Activated CD4-positive, alpha-beta T cell treated with anti-CD3 and anti-CD28 coated beads for 36 hours (primary cell): Measurements from ENCODE around the gene MPV17L2. TPM values are rescaled to one million over a fixed set of nuclear protein-coding genes. Genes with fewer than 3 reads are reported as not detected.

Source experiments
- ATAC-seq: fragments of 200-7000 bp; cut with Tn5 transposase; one replicate; pipeline ENCODE4 v1.10.0; 2021; ENCODE audit warnings: mild to moderate bottlenecking, moderate library complexity
- CTCF ChIA-PET: fragments of 350-600 bp; sonication (Branson Sonifier 250); formaldehyde crosslinking; loops from one replicate; lab custom pipeline; 2021; ENCODE audit warnings: antibody characterized with exemption; lab: Charles Lee
- POLR2A ChIA-PET: fragments of 350-600 bp; sonication (Branson Sonifier 250); formaldehyde crosslinking; loops from one replicate; lab custom pipeline; 2021; ENCODE audit warnings: antibody characterized with exemption, inconsistent platforms; lab: Charles Lee
- DNase-seq: peaks from one replicate; pipeline ENCODE4 v3.0.0-alpha.2; 2020
- H3K27ac Mint-ChIP-seq: one replicate; pipeline ENCODE4 v1.8.0; 2021; ENCODE audit warnings: mixed read lengths
- H3K27me3 Mint-ChIP-seq: one replicate; pipeline ENCODE4 v1.8.0; 2021; ENCODE audit warnings: mixed read lengths
- H3K36me3 Mint-ChIP-seq: one replicate; pipeline ENCODE4 v1.8.0; 2021; ENCODE audit warnings: low read depth, mixed read lengths
- H3K4me1 Mint-ChIP-seq: one replicate; pipeline ENCODE4 v1.8.0; 2021; ENCODE audit warnings: mixed read lengths
- H3K4me3 Mint-ChIP-seq: one replicate; pipeline ENCODE4 v1.8.0; 2021; ENCODE audit warnings: mild to moderate bottlenecking, moderate library complexity, mixed read lengths
- H3K9me3 Mint-ChIP-seq: one replicate; pipeline ENCODE4 v1.8.0; 2021; ENCODE audit warnings: low read depth, mixed read lengths
- intact Hi-C, 2 experiments: fragments of 100-400 bp; cut with DNase I in 1 of 2; cut with micrococcal nuclease in 1 of 2; formaldehyde crosslinking; loops; one replicate each; pipeline versions ENCODE4 v1.14.2 to v1.15.1; 2022 to 2024; cut with DNase I, micrococcal nuclease
- total RNA-seq, 2 experiments: library from RNA; stranded (reverse); gene quantifications; one replicate each; pipeline ENCODE4 v1.2.3, GENCODE V29; 2021

Gene MPV17L2
- total RNA-seq, result 1 to 10 TPM; 5.7 to 6.2 TPM

- no peaks in the 10 kb centered on the region for H3K9me3 Mint-ChIP-seq
- ChIA-PET POLR2A (interaction anchor here (0.6 to 1.1 kb wide), 5 partner anchors 9 to 136 kb away, joined by 3 to 8 read pairs (median 3); partner anchors contain the start of genes JUND and LSM4), CTCF (interaction anchor here (0.6 to 2.5 kb wide), 25 partner anchors 8 to 858 kb away, joined by 3 to 13 read pairs (median 4); partner anchors contain the start of genes CCDC124, JUND, LSM4 and RAB3A)
- ATAC-seq, result peak; percentile 95
- DNase-seq, result peak; percentile 99
- intact Hi-C loops, result loop anchor here (1.0 to 2.0 kb wide), 17 partner anchors 11 to 726 kb away; partner anchors contain the start of genes LSM4 (in 2 of the 2), RAB3A (in 2 of the 2), COPE (in 1 of the 2) and DDX49 (in 1 of the 2)
- H3K27me3 Mint-ChIP-seq, result no peaks in the 10 kb centered on the region
- H3K36me3 Mint-ChIP-seq, result peaks cover under 1% of the 10 kb centered on the region
- peak within 1 kb of the TSS; percentile 91 for H3K27ac Mint-ChIP-seq
- peaks cover 22% of the 10 kb centered on the region for H3K4me1 Mint-ChIP-seq
- H3K4me3 Mint-ChIP-seq, result peak within 1 kb of the TSS; percentile 79
These were observed at the start of gene MPV17L2 for GRCh38 chr19:18192673-18193387. TSS of gene MPV17L2 (plus strand) at chr19:18193218. CDS start at chr19:18193282, 64 bp downstream.

- H3K27ac Mint-ChIP-seq, result no peak overlapping the region
- H3K4me1 Mint-ChIP-seq, result no peaks in the 10 kb centered on the region
- ATAC-seq, result no peak
- CTCF ChIA-PET, result no interaction called here
- peaks cover 29% of the 10 kb centered on the region for H3K36me3 Mint-ChIP-seq
- POLR2A ChIA-PET, result no interaction called here
- intact Hi-C loops, result no loop called here
- no peaks in the 10 kb centered on the region for H3K27me3 Mint-ChIP-seq
- no peak overlapping the region for H3K4me3 Mint-ChIP-seq
- H3K9me3 Mint-ChIP-seq, result no peaks in the 10 kb centered on the region
- DNase-seq, result no peak
These were observed 49.1 kb upstream of the MPV17L2 start for GRCh38 chr19:18143902-18144301.

- Mint-ChIP-seq H3K9me3 (no peaks in the 10 kb centered on the region), H3K4me1 (no peaks in the 10 kb centered on the region), H3K36me3 (peaks cover 26% of the 10 kb centered on the region), H3K27ac (no peak overlapping the region), H3K27me3 (no peaks in the 10 kb centered on the region), H3K4me3 (no peak overlapping the region)
- DNase-seq, result no peak
- CTCF ChIA-PET, result no interaction called here
- no peak for ATAC-seq
- intact Hi-C loops, result no loop called here
- POLR2A ChIA-PET, result no interaction called here
These were observed 48.7 kb upstream of the MPV17L2 start for GRCh38 chr19:18144361-18144760.

- H3K27me3 Mint-ChIP-seq, result no peaks in the 10 kb centered on the region
- no peak overlapping the region for H3K4me3 Mint-ChIP-seq
- no peaks in the 10 kb centered on the region for H3K9me3 Mint-ChIP-seq
- ChIA-PET POLR2A (no interaction called here), CTCF (no interaction called here)
- DNase-seq, result no peak
- H3K27ac Mint-ChIP-seq, result no peak overlapping the region
- intact Hi-C loops, result no loop called here
- peaks cover 26% of the 10 kb centered on the region for H3K36me3 Mint-ChIP-seq
- no peak for ATAC-seq
- H3K4me1 Mint-ChIP-seq, result no peaks in the 10 kb centered on the region
These were observed 48.1 kb upstream of the MPV17L2 start for GRCh38 chr19:18144906-18145305.

GRCh38 chr19:18145391-18145999, 47.5 kb upstream of the MPV17L2 start:
- CTCF ChIA-PET, result interaction anchor here (0.6 kb wide), 2 partner anchors 34 to 496 kb away, joined by 3 to 6 read pairs; no protein-coding TSS in a partner anchor
- H3K4me3 Mint-ChIP-seq, result no peak overlapping the region
- H3K27me3 Mint-ChIP-seq, result no peaks in the 10 kb centered on the region
- intact Hi-C loops, result no loop called here
- DNase-seq (no peak), ATAC-seq (no peak)
- H3K27ac Mint-ChIP-seq, result no peak overlapping the region
- no peaks in the 10 kb centered on the region for H3K9me3 Mint-ChIP-seq
- H3K4me1 Mint-ChIP-seq, result no peaks in the 10 kb centered on the region
- peaks cover 23% of the 10 kb centered on the region for H3K36me3 Mint-ChIP-seq
- POLR2A ChIA-PET, result interaction anchor here (0.8 kb wide), 1 partner anchor 133 kb away, joined by 3 read pairs; no protein-coding TSS in a partner anchor

- H3K27me3 Mint-ChIP-seq, result no peaks in the 10 kb centered on the region
- H3K36me3 Mint-ChIP-seq, result peaks cover 20% of the 10 kb centered on the region
- no peak for ATAC-seq
- no peak overlapping the region for H3K4me3 Mint-ChIP-seq
- DNase-seq, result no peak
- intact Hi-C loops, result no loop called here
- no peaks in the 10 kb centered on the region for H3K9me3 Mint-ChIP-seq
- peaks cover 8% of the 10 kb centered on the region for H3K4me1 Mint-ChIP-seq
- no peak overlapping the region for H3K27ac Mint-ChIP-seq
- POLR2A ChIA-PET, result no interaction called here
- CTCF ChIA-PET, result no interaction called here
These were observed 45.6 kb upstream of the MPV17L2 start for GRCh38 chr19:18147396-18147795.

- Mint-ChIP-seq H3K4me1 (peaks cover 17% of the 10 kb centered on the region), H3K27me3 (no peaks in the 10 kb centered on the region), H3K4me3 (no peak overlapping the region), H3K36me3 (peaks cover 17% of the 10 kb centered on the region), H3K9me3 (no peaks in the 10 kb centered on the region), H3K27ac (no peak overlapping the region)
- ATAC-seq (no peak), DNase-seq (no peak)
- intact Hi-C loops, result no loop called here
- ChIA-PET POLR2A (interaction anchor here (0.6 kb wide), 1 partner anchor 243 kb away, joined by 3 read pairs; no protein-coding TSS in a partner anchor), CTCF (interaction anchor here (0.5 kb wide), 1 partner anchor 30 kb away, joined by 3 read pairs; no protein-coding TSS in a partner anchor)
These were observed 43.4 kb upstream of the MPV17L2 start for GRCh38 chr19:18149596-18149975.

- no peaks in the 10 kb centered on the region for H3K27me3 Mint-ChIP-seq
- H3K27ac Mint-ChIP-seq, result peak overlapping the region; percentile 98
- peaks cover 9% of the 10 kb centered on the region for H3K36me3 Mint-ChIP-seq
- ATAC-seq, result no peak
- intact Hi-C loops, result loop anchor here (5.0 to 10.0 kb wide), 2 partner anchors 146 to 639 kb away; partner anchors contain the start of genes ARRDC2 (in 1 of the 2) and PGLS (in 1 of the 2)
- POLR2A ChIA-PET, result interaction anchor here (0.8 kb wide), 1 partner anchor 9 kb away, joined by 5 read pairs; no protein-coding TSS in a partner anchor
- peak overlapping the region; percentile 84 for H3K4me3 Mint-ChIP-seq
- CTCF ChIA-PET, result interaction anchor here (0.6 to 2.0 kb wide), 13 partner anchors 10 to 795 kb away, joined by 3 to 8 read pairs (median 4); partner anchors contain the start of genes CCDC124 and SLC5A5
- peaks cover 19% of the 10 kb centered on the region for H3K4me1 Mint-ChIP-seq
- DNase-seq, result no peak
- H3K9me3 Mint-ChIP-seq, result no peaks in the 10 kb centered on the region
These were observed 42.0 kb upstream of the MPV17L2 start for GRCh38 chr19:18150776-18151624.

- peaks cover 2% of the 10 kb centered on the region for H3K36me3 Mint-ChIP-seq
- H3K4me3 Mint-ChIP-seq, result peak overlapping the region; percentile 84
- ATAC-seq (peak; percentile 79), DNase-seq (peak; percentile 100)
- H3K4me1 Mint-ChIP-seq, result peaks cover 23% of the 10 kb centered on the region
- no peaks in the 10 kb centered on the region for H3K9me3 Mint-ChIP-seq
- no peaks in the 10 kb centered on the region for H3K27me3 Mint-ChIP-seq
- POLR2A ChIA-PET, result interaction anchor here (0.6 to 1.1 kb wide), 5 partner anchors 23 to 283 kb away, joined by 3 read pairs; partner anchors contain the start of gene CCDC124
- CTCF ChIA-PET, result interaction anchor here (0.6 to 2.0 kb wide), 12 partner anchors 11 to 1212 kb away, joined by 3 to 8 read pairs (median 4); partner anchors contain the start of gene SLC5A5
- H3K27ac Mint-ChIP-seq, result peak overlapping the region; percentile 98
- intact Hi-C loops, result loop anchor here (1.0 to 10.0 kb wide), 14 partner anchors 16 to 640 kb away; partner anchors contain the start of genes ARRDC2 (in 1 of the 2), KXD1 (in 1 of the 2), LSM4 (in 1 of the 2) and PGLS (in 1 of the 2)
These were observed 40.6 kb upstream of the MPV17L2 start for GRCh38 chr19:18152442-18152816.

- Mint-ChIP-seq H3K4me1 (peaks cover 23% of the 10 kb centered on the region), H3K36me3 (peaks cover 2% of the 10 kb centered on the region), H3K9me3 (no peaks in the 10 kb centered on the region), H3K27ac (peak within 1 kb of the TSS; percentile 98), H3K4me3 (peak within 1 kb of the TSS; percentile 84), H3K27me3 (no peaks in the 10 kb centered on the region)
- peak; percentile 94 for ATAC-seq
- ChIA-PET CTCF (interaction anchor here (0.6 to 2.0 kb wide), 9 partner anchors 11 to 1211 kb away, joined by 3 to 8 read pairs (median 4); no protein-coding TSS in a partner anchor), POLR2A (interaction anchor here (0.6 to 1.1 kb wide), 5 partner anchors 24 to 283 kb away, joined by 3 read pairs; partner anchors contain the start of gene CCDC124)
- intact Hi-C loops, result loop anchor here (1.0 to 10.0 kb wide), 21 partner anchors 8 to 641 kb away; partner anchors contain the start of genes ARRDC2 (in 1 of the 2), IFI30 (in 1 of the 2), KXD1 (in 1 of the 2) and LSM4 (in 1 of the 2)
- peak; percentile 100 for DNase-seq
These were observed 40.0 kb upstream of the MPV17L2 start, which contains the start of gene PIK3R2 for GRCh38 chr19:18152817-18153555. TSS of gene PIK3R2 (plus strand) at chr19:18153163. CDS start at chr19:18155880, 2,717 bp downstream.
